Renal pelvis (tissue), 12 donors: ENCODE data around the gene CCNT2. TPM values are rescaled to one million over a fixed set of nuclear protein-coding genes. Genes with fewer than 3 reads are reported as not detected.
"Not testable (repeated sequence)": the region's sequence is repeated elsewhere in the genome, so short reads cannot be mapped to it uniquely, and the experiment has no call there.

Experiments used
- DNase-seq: peaks from one replicate; pipeline ENCODE4 v3.0.0-alpha.2; 2013
- long read RNA-seq, 16 experiments: transcript quantifications; one replicate each; lab custom pipeline, GENCODE V29; 2026
- polyA plus RNA-seq, 3 donors: library from polyadenylated mRNA; unstranded; fragments of 120-200 nt; gene quantifications; one replicate each; pipeline ENCODE4 v1.2.1, GENCODE V29; 2013; ENCODE audit not compliant: insufficient read length in 3 of 3

CCNT2 gene
- polyA plus RNA-seq, result 10 to 100 TPM; 48.1 to 69.4 (median 68.3) TPM
- long read RNA-seq, donor 1, full-length matches to known transcripts, result 8 of 8 reads
- long read RNA-seq, donor 1, partial matches to known transcripts, result 0 of 8 reads
- long read RNA-seq, donor 1, other reads (novel, unspliced or antisense), result 0 of 8 reads
- long read RNA-seq, donor 2, full-length matches to known transcripts, result 20 of 33 reads
- long read RNA-seq, donor 2, partial matches to known transcripts, result 7 of 33 reads
- long read RNA-seq, donor 2, other reads (novel, unspliced or antisense), result 6 of 33 reads
- long read RNA-seq, donor 3, full-length matches to known transcripts, result 9 of 9 reads
- long read RNA-seq, donor 3, partial matches to known transcripts, result 0 of 9 reads
- long read RNA-seq, donor 3, other reads (novel, unspliced or antisense), result 0 of 9 reads
- long read RNA-seq, donor 4, full-length matches to known transcripts, result 15 of 15 reads
- long read RNA-seq, donor 4, partial matches to known transcripts, result 0 of 15 reads
- long read RNA-seq, donor 4, other reads (novel, unspliced or antisense), result 0 of 15 reads
- long read RNA-seq, donor 5, full-length matches to known transcripts, result 8 of 8 reads
- long read RNA-seq, donor 5, partial matches to known transcripts, result 0 of 8 reads
- long read RNA-seq, donor 5, other reads (novel, unspliced or antisense), result 0 of 8 reads
- long read RNA-seq, donor 6, full-length matches to known transcripts, result 22 of 43 reads
- long read RNA-seq, donor 6, partial matches to known transcripts, result 21 of 43 reads
- long read RNA-seq, donor 6, other reads (novel, unspliced or antisense), result 0 of 43 reads
- long read RNA-seq, donor 7, full-length matches to known transcripts, result 24 of 24 reads
- long read RNA-seq, donor 7, partial matches to known transcripts, result 0 of 24 reads
- long read RNA-seq, donor 7, other reads (novel, unspliced or antisense), result 0 of 24 reads
- long read RNA-seq, donor 8, full-length matches to known transcripts, result 3 of 3 reads
- long read RNA-seq, donor 8, partial matches to known transcripts, result 0 of 3 reads
- long read RNA-seq, donor 8, other reads (novel, unspliced or antisense), result 0 of 3 reads
- long read RNA-seq, donor 9, full-length matches to known transcripts, result 12 of 17 reads
- long read RNA-seq, donor 9, partial matches to known transcripts, result 0 of 17 reads
- long read RNA-seq, donor 9, other reads (novel, unspliced or antisense), result 5 of 17 reads
- long read RNA-seq, donor 10, full-length matches to known transcripts, result 13 of 25 reads
- long read RNA-seq, donor 10, partial matches to known transcripts, result 6 of 25 reads
- long read RNA-seq, donor 10, other reads (novel, unspliced or antisense), result 6 of 25 reads
- long read RNA-seq, donor 11, full-length matches to known transcripts, result 9 of 9 reads
- long read RNA-seq, donor 11, partial matches to known transcripts, result 0 of 9 reads
- long read RNA-seq, donor 11, other reads (novel, unspliced or antisense), result 0 of 9 reads
- long read RNA-seq, donor 12, full-length matches to known transcripts, result 21 of 46 reads
- long read RNA-seq, donor 12, partial matches to known transcripts, result 19 of 46 reads
- long read RNA-seq, donor 12, other reads (novel, unspliced or antisense), result 6 of 46 reads
- long read RNA-seq, donor 13, full-length matches to known transcripts, result 6 of 12 reads
- long read RNA-seq, donor 13, partial matches to known transcripts, result 6 of 12 reads
- long read RNA-seq, donor 13, other reads (novel, unspliced or antisense), result 0 of 12 reads
- long read RNA-seq, donor 14, result 0 reads
- long read RNA-seq, donor 15, full-length matches to known transcripts, result 21 of 34 reads
- long read RNA-seq, donor 15, partial matches to known transcripts, result 5 of 34 reads
- long read RNA-seq, donor 15, other reads (novel, unspliced or antisense), result 8 of 34 reads
- long read RNA-seq, donor 16, full-length matches to known transcripts, result 14 of 14 reads
- long read RNA-seq, donor 16, partial matches to known transcripts, result 0 of 14 reads
- long read RNA-seq, donor 16, other reads (novel, unspliced or antisense), result 0 of 14 reads

DNA sequence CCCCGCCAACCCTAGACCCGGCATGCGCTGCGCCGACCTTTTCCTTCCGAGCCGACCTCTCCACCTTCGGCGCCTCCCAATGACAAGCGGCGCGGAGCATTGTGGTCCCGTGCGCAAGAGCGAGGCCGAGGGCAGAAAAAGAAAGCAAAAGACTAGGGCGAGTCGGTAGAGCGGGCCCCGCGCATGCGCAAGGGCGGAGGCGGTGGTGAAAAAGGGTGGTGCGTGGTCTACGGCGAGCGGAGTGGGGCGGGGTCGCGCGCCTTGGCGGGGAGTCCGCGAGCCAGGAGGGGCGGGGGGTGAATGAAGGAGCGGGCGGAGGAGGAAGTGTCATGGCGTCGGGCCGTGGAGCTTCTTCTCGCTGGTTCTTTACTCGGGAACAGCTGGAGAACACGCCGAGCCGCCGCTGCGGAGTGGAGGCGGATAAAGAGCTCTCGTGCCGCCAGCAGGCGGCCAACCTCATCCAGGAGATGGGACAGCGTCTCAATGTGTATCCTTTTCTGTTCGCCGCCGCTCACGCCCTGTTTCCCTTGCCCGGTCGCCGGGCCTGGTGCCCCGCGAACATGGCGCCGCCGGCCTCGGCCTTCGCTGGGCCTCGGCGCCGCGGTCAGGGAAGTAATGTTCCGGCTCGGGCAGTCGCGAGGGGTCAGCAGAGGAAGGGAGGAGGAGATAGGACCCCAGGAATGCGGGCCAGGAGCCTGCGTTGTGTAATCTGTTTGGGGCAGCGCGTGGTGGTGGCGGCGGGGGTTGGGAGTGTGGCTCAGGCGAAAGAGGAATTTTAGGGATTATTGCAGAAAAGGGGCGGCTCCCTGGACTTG lies at the start of gene CCNT2:
Gene CCNT2, plus strand, starts transcription at position 297 of the 815 bp plus-strand sequence. Its CDS starts 33 bp downstream, at position 330.
- DNase-seq, result peak; percentile 99

DNA sequence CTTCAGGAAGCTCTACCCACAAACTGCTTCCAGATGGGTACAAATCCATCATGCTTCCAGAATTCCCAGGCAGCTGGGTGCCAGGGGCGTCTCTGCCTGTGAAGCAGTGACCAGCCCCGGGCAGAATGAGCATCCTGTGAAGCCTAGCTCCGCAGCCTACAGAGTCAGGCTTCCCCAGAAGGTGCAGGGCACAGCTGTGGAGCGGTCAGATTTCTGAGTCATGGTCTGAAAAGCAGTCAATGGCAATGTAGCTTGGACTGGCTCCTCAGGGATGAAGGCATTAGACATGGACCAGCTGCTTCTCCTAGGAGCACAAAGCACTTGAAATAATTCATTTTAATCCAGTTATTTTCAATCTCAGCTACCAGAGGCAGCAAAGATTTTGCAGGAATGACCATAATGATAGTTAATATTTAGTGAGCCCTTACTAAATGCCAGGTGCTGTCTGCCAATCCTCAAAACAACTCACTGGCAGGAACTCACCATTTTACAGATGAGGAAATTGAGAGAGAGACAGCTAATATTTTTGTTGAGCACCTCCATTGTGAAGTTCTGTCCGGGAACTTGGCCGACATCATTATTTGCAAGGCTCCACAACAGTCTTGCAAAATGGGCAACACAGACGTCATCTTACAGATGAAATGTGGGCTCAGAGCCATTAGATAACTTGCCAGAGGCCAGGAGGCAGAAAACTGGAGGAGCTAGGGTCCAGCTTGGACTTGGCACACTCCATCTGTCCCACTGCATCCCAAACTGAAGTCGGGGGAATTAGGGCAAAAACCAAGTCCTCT lies 48.5 kb upstream of the CCNT2 start:
- DNase-seq, result no peak

DNA sequence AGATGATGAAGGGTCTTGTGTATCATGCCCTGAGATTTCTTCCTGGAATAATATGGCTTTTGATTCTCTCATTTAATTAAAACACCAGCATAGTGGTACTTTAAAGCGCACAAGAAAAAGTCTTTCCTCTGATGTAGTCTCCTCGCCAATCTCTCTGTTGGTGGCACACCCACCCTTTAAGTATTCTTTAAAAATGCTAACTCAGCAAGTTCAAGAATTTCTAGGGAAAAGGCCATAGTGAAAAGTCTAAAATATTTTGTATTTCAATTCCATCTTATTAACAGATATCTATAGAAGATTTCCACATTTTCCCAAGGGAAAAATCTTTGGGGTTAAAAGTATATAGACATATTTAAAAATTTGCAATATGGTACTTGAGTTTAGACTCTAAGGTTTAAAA lies 45.5 kb upstream of the CCNT2 start:
- DNase-seq, result no peak

DNA sequence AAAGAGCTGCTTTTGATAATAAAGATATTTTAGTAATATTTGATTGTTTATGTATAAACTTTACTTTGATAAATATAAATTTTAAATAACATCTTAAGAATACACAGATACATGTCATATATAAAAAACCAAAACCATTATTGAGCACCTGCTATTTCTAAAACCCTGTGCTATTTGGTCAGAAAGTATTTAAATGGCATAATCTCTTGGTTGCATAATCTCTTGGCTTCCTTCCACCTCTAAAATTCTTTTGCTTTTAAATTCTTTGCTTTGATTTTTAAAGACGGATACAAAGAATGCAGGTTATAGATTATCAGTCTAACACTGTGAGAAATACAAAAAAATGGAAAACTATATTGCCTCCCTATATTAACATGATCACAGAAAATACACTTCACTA lies 43.3 kb upstream of the CCNT2 start:
- no peak for DNase-seq

DNA sequence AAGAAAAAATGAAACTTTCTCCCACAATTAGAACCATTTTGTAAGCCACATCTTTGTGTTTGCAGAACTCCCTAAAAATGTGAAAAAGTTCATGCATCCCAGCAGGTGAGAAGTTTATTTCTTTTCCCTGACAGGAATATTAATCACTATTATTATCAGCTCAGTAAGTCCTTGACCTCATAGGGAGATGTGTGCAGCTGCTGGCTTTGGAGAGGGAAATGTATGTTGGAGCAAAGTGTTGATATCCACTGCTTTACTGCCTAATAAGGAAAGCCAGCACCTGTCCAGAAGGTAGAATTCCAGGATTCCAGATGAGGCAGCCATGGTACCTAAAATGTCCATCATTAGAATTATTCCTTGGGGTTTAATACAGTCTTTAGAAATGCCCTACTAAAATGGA lies 35.8 kb upstream of the CCNT2 start:
- no peak for DNase-seq

DNA sequence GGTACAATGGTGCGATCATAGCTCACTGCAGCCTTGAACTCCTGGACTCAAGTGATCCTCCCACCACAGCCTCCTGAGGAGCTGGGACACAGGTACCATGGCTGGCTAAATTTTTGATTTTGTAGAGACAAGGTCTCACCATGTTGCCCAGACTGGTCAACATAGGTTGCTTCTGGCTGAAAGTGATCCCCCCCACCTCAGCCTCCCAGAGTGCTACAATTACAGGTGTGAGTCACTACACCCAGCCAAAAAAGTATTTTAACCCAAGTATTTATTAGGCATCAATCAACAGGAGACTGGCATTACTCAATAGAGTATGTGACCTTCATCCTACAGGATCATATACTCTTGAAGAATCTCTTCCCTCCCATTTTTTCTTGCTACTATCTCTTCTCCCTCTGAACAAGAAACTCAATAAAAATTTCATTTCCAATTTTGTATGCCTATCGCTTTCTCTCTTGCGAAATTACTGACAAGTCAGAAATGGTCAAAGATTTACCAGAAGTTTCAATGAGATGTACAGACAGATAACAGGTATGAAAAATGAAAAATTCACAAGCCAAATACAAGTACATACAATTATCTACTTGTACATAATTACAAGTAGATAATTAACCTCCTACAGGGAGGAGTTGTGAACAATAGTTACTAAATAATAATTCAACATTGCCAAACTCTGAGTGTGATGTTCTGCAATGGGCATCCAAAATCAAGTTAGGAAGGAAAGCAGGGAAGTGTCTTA lies 34.9 kb upstream of the CCNT2 start:
- no peak for DNase-seq

DNA sequence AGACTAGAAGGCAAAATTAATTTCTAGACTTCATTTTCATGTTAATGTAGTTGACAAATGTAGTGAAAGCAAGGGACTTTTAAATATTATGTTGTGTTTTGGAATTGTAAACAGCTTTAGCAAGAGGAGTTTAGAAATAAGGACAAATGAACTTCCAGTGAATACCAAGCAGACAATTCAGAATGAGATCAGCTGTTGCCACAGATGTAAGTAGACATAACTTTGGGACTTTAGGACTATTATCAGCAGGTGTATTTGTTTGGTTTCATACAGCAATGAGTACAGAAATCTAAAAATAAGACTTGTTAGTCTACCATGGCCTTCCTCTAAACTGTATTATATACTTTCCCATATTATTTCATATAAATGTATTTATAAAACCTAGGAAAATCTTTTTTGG lies 34.2 kb upstream of the CCNT2 start:
- DNase-seq, result no peak

DNA sequence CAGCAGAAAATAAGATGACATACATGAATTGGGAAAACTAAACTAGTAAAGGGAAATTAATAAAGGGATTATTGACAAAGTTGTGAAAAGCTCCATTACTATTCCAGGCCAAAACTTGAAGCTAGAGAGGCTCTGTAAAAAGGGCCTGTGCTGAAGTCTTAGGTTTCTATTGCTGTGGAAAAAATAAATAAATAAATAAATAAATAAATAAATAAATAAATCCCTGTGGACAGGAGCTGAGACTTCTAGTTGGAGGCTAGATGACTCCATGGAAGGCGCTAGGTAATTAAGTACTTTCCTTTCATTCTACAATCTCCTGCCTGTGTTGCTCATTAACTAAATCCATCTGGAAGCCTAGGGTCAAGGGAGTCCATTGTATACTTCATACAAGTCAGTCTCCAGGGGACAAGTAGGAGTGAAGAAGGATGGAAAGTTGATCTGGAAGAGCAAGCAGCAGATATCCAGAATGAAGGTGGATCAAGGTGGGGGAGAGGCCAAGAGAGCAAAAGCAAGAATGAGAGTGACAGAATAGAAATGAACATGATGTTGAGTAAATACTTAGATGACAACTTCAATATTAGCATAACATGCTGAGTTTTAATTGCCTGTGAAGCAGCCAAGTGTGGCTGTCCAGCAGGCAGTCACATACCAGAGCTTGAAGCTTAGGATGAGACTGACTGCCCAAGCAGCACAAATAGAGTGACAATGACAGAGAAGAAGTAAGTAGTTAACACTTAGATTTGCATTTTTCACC lies 26.2 kb upstream of the CCNT2 start:
- no peak for DNase-seq

DNA sequence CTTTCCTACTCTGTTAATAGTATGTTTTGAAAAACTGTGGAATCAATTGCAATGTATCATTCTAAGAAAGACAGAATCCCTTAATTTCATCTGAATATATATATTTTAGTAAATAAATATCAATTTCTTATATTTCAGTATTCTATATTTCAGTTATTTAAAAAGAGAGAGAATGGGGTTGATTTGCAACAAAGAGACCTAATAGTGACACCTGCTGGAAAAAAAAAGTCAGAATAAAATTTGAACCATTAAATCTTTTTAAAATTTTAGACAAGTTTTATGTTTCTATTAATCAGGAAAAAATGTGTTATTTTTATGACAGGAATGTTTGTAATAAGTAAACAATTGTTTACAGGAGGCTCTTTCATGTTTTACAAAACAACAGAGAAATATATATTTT lies 20.7 kb upstream of the CCNT2 start:
- peak; percentile 4 for DNase-seq

DNA sequence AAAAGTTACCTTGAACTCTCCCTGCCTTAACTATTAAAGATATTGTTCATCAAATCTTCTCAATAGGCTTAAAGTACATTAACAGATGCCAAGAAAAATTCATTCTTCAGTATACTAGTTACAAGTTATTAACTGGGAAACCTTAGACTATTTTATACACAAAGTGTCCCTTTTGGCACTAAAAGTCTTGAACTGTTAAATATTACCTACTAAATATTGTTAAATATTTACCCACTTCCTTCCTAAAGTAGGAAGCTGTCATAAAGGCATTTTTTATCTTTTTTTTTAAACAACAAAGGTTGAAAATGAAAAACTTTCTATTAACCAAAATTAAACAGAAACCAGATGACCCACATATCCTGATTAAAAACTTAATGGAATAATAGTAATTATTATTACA lies 19.4 kb upstream of the CCNT2 start:
- DNase-seq, result no peak

DNA sequence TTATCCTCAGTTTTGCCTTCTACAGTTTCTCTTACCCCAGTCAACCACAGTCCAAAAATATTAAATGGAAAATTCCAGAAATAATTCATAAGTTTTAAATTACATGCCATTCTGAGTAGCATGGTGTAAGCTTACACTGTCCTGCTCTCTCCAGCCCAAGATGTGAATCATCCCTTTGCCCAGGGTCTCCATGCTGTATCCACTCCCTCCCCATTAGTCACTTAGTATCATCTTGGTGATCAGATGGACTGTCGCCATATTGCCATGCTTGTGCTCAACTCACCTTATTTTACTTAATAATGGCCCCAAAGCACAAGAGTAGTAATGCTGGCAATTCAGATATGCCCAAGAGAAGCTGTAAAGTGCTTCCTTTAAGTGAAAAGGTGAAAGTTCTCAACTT lies 18.5 kb upstream of the CCNT2 start:
- DNase-seq, result no peak

DNA sequence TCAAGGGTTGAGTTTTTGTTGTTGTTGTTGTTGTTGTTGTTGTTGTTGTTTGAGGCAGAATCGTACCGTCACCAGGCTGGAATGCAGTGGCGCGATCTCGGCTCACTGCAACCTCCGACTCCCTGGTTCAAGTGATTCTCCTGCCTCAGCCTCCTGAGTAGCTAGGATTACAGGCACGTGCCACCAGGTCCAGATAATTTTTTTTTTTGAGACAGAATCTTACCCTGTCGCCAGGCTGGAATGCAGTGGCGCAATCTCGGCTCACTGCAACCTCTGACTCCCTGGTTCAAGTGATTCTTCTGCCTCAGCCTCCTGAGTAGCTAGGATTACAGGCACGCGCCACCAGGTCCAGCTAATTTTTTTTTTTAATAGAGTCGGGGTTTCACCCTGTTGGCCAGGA lies 14.9 kb upstream of the CCNT2 start:
- DNase-seq, result not testable (repeated sequence)

DNA sequence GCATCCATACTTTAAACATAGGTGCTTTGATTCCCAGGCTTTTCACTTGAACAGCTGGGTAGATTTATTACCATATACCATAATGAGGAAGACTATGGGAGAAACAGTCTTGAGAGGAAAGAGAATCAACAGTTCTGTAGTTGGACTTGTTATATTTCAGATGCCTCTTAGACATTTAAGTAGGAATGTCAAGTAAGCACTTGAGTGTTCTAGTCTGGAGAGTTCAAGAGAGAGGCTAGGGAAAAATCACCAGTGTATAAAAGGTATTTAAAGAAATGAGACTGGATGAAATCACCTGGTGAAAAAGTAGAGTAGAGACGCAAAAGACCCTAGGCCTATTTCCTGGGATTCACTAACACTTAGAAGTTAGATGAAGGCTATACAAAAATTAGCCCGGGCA lies 13.5 kb upstream of the CCNT2 start:
- DNase-seq, result no peak

DNA sequence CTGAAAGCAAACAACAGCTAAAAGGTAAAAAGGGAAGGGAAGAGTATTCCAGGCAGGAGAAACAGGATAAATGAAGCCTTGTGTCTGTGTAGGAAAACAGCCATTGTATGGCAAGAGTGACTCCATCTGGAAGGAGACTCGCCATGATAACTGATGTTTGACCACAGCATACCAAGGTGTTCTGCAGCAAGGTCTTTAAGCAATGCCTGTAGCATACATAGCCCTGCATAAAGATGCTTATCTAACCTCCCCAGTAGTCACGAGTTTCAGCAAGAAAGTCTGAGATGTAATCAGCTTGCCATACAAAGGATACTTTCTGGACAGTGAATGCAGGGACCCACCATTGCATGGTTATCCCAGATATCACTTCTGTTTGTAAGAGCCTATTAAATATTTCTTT lies 11.9 kb upstream of the CCNT2 start:
- DNase-seq, result no peak

DNA sequence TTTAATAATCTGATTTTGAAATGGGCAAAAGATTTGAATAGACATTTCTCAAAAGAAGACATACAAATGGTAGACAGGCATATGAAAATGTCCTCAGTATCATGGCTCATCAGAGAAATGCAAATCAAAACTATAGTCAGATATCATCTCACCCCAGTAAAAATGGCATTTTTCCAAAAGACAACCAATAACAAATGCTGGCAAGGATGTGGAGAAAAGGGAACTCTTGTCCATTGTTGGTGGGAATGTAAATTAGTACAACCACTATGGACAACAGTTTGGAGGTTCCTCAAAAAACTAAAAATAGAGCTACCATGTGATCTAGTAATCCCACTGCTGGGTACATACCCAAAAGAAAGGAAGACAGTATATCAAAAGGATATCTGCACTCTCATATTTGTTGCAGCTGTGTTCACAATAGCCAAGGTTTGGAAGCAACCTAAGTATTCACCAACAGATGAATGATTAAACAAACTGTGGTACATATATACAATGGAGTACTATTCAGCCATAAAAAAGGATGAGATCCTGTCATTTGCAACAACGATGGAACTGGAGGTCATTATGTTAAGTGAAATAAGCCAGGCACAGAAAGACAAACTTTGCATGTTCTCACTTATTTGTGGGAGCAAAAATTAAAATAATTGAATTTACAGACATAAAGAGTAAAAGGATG lies 11.0 kb upstream of the CCNT2 start:
- not testable (repeated sequence) for DNase-seq

DNA sequence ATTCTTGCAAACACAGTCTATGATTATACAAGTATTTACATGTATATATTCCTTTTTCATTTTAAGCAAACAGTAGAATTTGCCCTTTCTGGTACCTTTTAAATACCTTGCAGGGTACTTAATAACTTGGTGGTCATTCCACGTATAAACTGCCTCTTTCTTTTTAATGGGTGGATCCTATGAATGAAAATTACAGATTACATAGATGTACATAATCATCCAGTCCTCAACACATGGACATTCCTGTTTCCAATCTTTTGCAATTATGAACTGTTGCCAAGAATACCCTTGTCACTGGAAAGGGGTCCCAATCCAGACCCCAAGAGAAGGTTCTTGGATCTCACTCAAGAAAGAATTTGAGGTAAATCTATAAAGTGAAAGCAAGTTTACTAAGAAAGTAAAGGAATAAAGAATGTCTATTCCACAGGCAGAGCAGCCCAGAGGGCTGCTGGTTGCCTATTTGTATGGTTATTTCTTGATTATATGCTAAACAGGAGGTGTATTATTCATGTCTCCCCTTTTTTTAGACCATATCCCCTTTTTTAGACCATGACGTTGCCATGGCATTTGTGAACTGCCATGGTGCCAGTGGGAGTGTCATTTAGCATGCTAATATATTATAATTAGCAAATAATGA lies 7.7 kb upstream of the CCNT2 start:
- DNase-seq, result no peak
